ENCODE results near the gene TTC6. TPM values are rescaled to one million over a fixed set of nuclear protein-coding genes. Genes with fewer than 3 reads are reported as not detected.

TTC6 gene
- total RNA-seq, 1 donor from 2014 or later, result not detected

DNA sequence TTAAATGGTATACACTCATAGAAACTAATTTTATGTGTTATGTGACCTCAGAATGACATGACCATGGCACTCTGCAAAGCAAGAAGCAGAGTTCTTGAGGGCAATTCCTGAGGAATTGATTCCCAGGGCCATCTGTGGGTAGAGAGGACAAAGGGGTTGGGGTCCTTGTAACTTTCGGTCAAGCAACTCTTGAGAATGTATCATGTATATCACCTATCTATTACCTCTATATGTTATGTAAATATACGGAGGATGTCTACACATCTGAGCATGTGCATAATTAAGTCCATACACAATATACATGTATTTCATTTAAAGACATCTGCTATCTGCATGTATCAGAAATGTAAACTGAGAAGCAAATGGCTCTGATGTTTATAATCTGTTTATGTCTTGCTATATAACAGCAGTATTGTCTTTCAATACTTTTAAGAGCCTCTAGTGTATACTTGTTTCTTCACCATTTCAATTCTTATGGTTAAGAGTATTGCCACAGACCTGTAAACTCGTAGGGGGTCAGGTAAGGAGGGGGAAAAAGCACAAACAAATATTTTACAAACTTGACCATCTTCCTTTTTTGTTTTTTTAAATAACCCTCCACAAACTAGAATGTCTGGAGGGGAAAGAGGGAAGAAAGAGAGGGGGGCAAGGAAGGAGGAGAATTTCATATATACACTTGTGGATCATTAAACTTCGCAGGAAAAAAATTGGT, 4.8 kb upstream of the TTC6 start:
- TF ChIP-seq, protein P1, sequence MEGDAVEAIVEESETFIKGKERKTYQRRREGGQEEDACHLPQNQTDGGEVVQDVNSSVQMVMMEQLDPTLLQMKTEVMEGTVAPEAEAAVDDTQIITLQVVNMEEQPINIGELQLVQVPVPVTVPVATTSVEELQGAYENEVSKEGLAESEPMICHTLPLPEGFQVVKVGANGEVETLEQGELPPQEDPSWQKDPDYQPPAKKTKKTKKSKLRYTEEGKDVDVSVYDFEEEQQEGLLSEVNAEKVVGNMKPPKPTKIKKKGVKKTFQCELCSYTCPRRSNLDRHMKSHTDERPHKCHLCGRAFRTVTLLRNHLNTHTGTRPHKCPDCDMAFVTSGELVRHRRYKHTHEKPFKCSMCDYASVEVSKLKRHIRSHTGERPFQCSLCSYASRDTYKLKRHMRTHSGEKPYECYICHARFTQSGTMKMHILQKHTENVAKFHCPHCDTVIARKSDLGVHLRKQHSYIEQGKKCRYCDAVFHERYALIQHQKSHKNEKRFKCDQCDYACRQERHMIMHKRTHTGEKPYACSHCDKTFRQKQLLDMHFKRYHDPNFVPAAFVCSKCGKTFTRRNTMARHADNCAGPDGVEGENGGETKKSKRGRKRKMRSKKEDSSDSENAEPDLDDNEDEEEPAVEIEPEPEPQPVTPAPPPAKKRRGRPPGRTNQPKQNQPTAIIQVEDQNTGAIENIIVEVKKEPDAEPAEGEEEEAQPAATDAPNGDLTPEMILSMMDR (IDR thresholded peaks at IDR 0.05), result no peak
- Histone ChIP-seq H3K4me1 (peaks cover 0 to 5% of the 10 kb centered on the region in 2 donors), H3K27ac (no peak overlapping the region), H3K27me3 (peaks cover 46% of the 10 kb centered on the region), H3K4me3 (no peak overlapping the region), H3K36me3 (no peaks in the 10 kb centered on the region), H3K9me3 (no peaks in the 10 kb centered on the region)
- DNase-seq (ENCODE audit: low spot score in 2 of 2), result no peak
- intact Hi-C loops (cut with DNase I), result loop anchor here (10.0 kb wide), 3 partner anchors 346 to 1066 kb away; partner anchors contain the start of gene NKX2-1

- H3K9me3 ChIP-seq, result no peaks in the 10 kb centered on the region
- TF ChIP-seq, protein P1 (IDR thresholded peaks at IDR 0.05), result no peak
- peaks cover 52% of the 10 kb centered on the region for H3K27me3 ChIP-seq
- intact Hi-C loops (cut with DNase I), result loop anchor here (10.0 kb wide), 3 partner anchors 347 to 1067 kb away; partner anchors contain the start of gene NKX2-1
- H3K4me1 ChIP-seq, result peaks cover 0 to 10% of the 10 kb centered on the region in 2 donors
- DNase-seq (ENCODE audit: low spot score in 2 of 2), result no peak
- H3K36me3 ChIP-seq, result no peaks in the 10 kb centered on the region
- H3K4me3 ChIP-seq, result no peak overlapping the region
- no peak overlapping the region for H3K27ac ChIP-seq
These were observed 4.0 kb upstream of the TTC6 start for GRCh38 chr14:37591311-37591940.

DNA sequence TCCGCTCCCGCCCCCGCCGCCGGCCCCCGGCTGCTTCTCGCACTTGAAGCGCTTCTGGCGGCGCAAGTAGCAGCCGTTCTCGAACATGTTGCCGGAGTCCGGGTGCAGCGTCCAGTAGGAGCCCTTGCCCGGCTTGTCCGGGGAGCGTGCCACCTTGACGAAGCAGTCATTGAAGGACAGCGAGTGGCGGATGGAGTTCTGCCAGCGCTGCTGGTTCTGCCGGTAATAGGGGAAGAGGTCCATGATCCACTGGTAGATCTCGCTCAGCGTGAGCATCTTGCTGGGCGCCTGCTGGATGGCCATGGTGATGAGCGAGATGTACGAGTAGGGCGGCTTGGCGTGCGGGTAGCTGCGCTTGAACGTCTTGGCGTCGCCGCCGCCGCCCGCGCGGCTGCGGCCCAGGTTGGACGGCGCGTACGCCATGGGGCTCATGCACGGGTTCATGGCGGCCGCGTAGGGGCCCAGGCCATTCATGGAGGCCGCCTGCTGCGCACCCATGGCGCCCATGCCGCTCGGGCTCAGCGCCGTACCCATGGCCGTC, 3.4 kb upstream of the TTC6 start:
- no peak for DNase-seq (ENCODE audit: low spot score in 2 of 2)
- H3K27ac ChIP-seq, result no peak overlapping the region
- H3K36me3 ChIP-seq, result no peaks in the 10 kb centered on the region
- H3K4me3 ChIP-seq, result no peak overlapping the region
- H3K4me1 ChIP-seq, result peaks cover 0 to 10% of the 10 kb centered on the region in 2 donors
- TF ChIP-seq, protein P1 (IDR thresholded peaks at IDR 0.05), result no peak
- H3K9me3 ChIP-seq, result no peaks in the 10 kb centered on the region
- intact Hi-C loops (cut with DNase I), result loop anchor here (10.0 kb wide), 3 partner anchors 347 to 1067 kb away; partner anchors contain the start of gene NKX2-1
- H3K27me3 ChIP-seq, result peaks cover 51% of the 10 kb centered on the region

DNA sequence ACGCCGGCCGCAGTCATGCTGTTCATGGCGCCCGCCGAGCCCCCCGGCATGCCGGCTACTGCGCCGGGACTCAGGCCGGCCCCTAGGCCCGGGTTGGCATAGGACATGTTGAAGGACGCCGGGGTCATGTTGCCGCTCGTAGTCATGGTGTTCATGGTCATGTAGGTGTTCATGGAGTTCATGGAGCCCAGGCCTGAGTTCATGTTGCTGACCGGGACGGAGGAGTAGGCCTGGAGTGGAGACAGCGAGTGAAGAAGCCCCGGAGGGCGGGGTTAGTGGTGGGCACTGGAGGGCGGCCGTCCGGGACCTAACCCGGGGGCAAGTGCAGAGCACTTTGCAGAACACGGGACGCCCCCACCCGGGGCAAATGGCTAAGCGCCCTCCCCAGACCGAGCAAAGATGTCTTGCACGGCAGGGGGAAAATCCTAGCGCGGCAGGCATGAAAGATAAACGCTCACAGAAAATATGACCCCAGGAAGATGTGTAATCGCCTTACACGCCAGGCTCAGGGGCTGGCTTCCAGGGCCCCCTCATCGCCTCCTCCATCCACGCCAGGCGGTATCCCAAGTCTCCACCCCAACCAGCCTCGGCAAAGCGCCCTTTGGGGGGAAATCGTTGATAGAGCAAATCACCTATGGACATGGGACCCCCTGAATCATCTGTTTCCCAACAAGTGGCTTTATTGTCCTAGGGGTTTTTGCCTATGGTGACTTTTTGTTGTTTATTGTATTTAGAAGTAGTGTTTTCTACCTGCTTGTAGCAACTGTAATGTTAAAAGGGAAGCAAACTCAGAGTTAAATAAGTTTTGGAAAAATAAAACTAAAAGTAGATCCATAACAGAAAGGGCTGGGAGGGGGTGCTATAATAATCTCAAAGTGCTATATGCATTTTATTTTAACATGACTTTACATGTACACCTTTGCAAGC, 2.7 kb upstream of the TTC6 start:
- intact Hi-C loops (cut with DNase I), result loop anchor here (10.0 kb wide), 3 partner anchors 348 to 1068 kb away; partner anchors contain the start of gene NKX2-1
- Histone ChIP-seq H3K27ac (no peak overlapping the region), H3K9me3 (no peaks in the 10 kb centered on the region), H3K4me3 (no peak overlapping the region), H3K36me3 (no peaks in the 10 kb centered on the region), H3K27me3 (peaks cover 54% of the 10 kb centered on the region), H3K4me1 (peaks cover 0 to 13% of the 10 kb centered on the region in 2 donors)
- TF ChIP-seq, protein P1 (IDR thresholded peaks at IDR 0.05), result no peak
- no peak for DNase-seq (ENCODE audit: low spot score in 2 of 2)

Data from ascending aorta (tissue), 2 donors.